ENCODE data around the gene TMEM132A.

Gene TMEM132A, protein sequence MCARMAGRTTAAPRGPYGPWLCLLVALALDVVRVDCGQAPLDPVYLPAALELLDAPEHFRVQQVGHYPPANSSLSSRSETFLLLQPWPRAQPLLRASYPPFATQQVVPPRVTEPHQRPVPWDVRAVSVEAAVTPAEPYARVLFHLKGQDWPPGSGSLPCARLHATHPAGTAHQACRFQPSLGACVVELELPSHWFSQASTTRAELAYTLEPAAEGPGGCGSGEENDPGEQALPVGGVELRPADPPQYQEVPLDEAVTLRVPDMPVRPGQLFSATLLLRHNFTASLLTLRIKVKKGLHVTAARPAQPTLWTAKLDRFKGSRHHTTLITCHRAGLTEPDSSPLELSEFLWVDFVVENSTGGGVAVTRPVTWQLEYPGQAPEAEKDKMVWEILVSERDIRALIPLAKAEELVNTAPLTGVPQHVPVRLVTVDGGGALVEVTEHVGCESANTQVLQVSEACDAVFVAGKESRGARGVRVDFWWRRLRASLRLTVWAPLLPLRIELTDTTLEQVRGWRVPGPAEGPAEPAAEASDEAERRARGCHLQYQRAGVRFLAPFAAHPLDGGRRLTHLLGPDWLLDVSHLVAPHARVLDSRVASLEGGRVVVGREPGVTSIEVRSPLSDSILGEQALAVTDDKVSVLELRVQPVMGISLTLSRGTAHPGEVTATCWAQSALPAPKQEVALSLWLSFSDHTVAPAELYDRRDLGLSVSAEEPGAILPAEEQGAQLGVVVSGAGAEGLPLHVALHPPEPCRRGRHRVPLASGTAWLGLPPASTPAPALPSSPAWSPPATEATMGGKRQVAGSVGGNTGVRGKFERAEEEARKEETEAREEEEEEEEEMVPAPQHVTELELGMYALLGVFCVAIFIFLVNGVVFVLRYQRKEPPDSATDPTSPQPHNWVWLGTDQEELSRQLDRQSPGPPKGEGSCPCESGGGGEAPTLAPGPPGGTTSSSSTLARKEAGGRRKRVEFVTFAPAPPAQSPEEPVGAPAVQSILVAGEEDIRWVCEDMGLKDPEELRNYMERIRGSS

DNA sequence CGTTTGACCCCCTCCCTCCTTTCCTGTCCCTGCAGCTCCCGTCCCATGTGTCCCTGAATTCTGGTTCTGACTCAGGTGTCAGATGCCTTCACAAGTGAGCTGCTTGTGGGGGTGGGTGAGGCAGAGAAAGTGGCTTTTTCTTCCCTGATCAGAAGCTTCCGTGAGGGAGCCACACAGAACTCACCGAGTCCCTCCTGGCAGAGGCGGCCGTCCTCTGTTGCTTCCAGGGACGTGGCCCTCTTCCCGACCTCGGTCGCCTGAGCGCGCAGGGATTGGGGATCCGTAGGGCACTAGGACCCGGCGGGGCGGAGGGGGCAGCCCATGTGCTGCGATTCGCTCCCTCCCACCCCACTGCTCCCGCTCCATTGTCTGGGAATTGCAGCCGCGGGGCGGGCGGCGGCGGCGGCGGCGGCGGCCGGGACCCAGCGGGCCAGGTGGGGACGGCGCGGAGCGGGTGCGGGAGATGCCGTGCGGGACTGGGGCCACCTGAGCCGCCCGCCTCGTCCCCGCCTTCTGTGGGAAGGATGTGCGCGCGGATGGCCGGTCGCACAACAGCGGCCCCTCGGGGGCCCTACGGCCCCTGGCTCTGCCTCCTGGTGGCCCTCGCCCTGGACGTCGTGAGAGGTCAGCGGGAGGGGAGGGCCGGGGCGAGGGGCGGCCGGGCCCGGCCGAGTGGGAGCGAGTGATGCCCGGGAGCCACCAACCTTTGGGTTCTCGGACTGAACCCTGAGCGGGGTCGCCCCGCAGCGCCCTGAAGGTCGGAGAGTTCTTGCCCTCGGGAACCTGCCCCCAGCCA lies at the start of gene TMEM132A:
Gene TMEM132A (plus strand): TSS at position 351 of the 796 bp plus-strand sequence. CDS start 174 bp downstream, at position 525.
- peak; percentile 46 for DNase-seq

GRCh38 chr11:60875366-60876167 lies 48.7 kb upstream of the TMEM132A start:
- no peak for DNase-seq

DNA sequence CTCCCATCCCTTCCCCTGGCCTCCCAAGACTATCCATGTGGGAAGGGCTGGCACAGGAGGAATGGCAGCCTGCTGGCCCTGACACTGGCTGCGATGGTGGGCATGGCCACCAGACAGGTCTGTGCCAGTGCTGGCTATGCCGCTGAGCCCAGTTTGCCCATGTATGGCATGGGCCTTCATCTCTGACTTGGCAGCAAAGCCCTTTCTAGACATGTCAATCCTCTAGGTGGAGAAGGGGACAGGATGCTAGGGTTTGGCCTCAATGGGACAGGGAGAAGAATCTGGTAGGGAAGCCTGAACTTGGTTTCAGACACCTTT lies 48.1 kb upstream of the TMEM132A start:
- no peak for DNase-seq

DNA sequence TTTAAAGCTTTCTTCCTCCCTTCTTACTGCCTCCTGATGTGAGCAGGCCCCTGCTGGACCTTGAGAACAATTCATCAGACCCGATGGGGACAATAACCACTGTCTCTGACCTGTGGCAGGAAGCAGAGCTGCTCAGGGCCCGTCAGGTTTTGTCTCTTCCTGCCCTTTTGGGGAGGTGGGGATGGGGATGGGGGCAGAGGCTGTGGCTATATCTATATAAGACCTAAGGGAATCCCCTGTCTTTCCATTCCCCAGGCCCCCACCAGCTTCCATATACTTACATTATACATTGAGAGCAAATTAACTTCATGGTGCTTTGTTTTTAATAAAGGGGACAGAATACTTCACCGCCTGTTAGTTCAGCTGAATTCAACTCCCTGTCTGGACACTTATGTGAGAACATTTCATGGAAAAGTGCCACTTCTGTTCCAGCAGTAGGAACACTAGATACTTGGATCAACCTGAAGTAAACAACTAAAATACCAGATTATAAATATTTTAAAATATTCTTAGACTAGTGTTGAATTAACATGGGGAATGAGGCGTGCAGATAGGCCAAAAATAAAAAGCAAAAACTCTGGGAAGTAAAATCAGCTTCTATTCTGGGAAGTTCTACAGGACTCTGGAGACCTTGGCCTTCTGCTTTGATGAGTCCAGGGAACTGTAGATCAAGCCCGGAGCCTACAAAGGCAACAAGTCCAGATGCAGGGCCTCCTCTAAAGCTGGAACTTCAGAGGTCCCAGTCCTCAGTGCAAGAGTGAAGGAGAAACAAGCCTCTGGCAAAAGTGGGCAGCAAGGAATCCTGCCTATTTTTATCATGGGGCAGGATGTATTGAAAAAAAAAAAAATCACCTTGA lies 45.8 kb upstream of the TMEM132A start:
- no peak for DNase-seq

DNA sequence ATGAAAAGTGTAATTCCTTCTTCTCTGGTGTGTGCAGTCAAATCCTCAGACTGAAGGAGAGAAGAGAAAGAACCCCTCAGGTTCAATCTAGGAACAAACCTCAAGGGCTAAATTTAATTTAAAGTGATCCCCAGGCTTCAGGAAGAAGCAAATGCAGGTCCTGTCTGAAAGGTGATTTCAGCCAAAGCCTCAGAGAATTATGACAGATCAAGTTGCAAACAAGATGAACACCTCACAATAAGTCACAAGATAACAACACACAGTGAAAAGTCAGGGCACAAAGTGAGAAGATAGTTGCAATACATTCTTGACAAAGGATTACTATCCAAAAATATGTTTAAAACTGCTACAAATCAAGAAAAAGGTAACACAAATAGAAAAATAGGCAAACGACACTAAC lies 45.2 kb upstream of the TMEM132A start:
- DNase-seq = no peak

DNA sequence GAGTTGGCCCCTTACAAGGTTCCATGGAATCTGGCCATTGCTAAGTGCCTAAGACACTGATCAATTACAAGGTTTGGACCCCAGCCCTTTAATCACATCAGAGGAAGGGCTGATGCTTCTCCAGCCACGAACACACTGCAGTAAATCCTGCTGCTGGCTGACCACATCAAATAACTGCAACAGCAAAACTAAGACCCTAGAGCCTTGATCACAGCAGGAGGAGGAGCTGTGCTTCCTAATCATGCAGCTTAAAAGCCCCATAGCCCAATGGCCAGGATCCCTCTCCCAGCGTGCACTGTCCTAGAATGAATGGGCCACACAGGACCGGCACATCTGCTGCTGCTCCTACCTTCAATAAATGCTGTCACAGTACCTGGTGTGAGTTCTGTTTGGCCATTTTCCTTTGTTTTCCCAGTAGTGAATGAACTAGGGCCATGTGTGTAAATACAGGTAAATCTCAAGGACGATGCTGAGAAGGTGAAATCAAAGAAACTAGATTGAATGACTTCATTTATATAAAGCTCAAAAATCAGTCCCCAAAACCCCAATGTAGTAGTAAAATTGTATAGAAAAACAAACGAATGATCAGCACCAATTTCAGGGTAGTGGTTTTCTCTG lies 44.2 kb upstream of the TMEM132A start:
- no peak for DNase-seq

GRCh38 chr11:60880643-60881282 lies 43.5 kb upstream of the TMEM132A start:
- no peak for DNase-seq

GRCh38 chr11:60887556-60887955 lies 36.7 kb upstream of the TMEM132A start:
- peak; percentile 84 for DNase-seq

DNA sequence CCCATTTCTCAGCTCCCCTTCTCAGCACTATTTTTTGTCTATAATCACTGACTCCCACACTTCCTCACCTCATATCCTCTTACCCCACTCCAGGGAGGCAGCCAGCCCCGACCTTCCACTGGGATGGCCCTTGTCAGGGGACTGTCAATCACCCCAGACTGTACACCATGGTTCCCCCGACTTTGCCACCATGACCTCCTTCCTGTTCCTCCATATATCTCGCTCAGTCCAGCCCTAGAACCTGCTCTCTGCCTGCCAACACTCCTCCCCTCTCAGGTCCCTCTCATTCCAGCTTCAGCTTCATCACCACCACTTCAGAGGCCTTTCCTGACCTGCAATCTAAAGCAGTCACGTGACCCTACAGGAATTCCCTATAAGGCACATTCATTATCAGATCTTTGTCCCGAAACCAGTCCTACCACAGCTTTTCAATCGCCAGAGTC lies 34.4 kb upstream of the TMEM132A start:
- no peak for DNase-seq

GRCh38 chr11:60890696-60891095 lies 33.6 kb upstream of the TMEM132A start:
- no peak for DNase-seq

DNA sequence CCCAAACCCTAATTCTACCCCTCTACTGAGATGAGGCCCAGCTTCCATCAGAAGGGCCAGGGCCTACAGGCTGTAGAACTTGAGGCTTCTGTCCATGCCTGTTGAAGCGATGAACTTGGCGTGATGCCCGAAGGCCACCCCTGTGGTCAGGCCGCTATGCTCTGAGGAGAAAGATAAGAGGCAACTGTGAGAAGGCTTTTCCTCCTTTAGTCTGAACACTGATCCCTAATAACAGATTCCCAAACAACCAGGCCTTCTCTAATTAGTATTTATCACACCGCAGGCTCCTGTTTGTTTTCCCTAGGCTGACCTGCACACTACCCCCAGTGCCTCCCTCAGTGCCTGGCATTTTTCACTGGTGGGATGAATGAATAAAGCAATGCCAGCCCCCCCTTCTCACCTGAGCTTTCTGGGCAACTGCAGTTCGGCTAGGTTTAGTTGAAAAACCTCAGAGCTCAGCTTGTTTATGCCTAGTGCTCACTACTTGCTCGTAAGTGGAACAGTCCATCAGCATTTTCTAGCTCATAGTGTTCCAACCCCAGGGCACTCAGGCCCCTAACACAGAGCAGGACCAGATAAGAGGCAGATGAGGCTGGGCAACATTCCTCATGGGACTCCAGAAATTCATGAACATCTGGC lies 33.0 kb upstream of the TMEM132A start:
- no peak for DNase-seq

DNA sequence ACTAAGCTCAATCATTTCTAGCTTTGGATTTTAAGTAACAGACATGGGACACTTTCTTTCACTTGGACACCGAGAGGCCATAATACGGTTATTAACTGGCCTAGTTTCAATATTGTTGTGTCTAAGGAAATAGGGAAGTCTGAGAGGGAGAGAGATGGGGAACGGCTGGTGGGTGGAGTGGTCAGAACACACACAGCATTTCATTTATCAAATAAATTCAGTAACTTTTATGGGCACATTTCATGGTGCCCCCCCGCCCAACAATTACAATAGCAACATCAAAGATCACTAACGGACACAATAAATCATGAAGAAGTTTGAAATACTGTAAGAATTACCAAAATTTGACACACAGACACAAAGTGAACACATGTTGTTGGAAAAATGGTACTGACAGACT lies 28.6 kb upstream of the TMEM132A start:
- DNase-seq = no peak

DNA sequence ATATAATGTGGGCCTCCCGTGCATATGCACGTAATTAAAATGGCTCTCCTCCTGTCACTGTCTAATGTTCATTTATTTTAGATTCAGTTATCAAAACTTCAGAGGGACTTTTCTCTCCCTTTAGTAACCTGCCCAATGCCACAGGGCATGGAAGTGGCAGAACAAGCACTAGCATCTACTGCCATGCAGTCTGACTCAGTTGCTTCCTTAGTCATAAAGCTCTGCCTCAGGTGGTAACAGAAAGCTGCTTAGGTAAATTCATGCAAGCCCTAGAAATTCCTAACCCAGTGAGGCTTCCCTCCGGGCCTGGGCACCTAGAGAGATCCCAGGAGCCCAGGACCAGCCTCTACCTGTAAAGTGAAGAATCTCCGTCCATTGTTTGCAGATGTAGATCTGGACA lies 26.8 kb upstream of the TMEM132A start:
- no peak for DNase-seq

DNA sequence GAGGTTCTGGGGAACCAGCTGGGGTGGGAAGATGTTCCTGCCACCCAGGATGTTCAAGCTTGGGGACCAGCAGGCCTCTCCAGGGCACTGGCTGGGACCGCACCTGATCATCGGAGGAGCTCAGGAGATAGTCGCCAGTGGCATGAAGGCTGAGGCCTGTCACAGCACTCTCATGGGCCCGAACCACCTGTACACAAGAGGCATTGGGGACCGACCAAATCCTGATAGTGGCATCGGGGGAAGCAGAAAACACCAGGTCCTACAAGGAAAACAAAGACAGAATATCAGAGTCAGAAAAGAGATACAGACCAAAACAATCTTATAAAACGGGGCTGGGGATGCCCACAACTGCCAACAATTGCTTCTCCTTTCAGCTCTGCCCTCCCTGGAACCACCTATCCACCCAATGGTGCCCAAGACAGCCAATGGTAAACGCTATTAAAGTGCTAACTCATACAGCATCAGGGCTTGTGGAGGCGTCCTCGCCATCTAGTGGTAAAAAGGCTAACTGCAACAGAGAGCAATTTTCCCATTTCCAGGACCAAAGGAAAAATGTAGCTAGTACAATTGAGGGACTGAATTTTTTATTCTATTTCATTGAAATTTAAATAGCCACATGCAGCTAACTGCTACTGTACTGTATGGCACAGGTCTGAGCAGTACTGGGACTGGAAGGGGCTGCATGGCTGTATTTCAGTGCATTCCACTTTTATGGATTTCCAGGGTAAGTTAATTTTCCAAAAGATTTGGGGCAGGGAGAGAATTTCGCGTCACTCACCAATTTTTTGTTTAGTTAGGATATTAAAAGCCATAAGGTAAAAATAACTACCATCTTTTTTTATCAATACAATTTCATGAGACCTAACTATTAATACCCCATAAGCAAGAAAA lies 25.0 kb upstream of the TMEM132A start:
- peak; percentile 69 for DNase-seq

DNA sequence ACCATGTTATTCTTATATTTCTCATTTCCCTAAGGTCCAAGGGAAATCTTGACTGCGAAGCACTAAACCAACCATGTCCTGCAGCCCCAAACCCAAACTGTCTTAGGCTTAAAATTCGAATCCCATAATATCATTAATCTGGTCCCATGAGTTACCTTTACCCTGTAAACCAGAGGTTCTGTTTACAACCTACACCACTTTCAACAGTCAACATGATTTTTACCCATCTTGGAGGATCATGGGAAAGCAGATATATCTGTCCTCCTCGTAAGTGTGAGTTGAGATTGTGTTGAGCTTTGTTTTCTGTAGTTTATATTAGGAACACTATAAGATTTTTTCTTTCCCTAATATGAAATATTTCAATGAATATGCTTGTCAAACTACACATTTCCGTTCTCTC lies 24.3 kb upstream of the TMEM132A start:
- DNase-seq = no peak

DNA sequence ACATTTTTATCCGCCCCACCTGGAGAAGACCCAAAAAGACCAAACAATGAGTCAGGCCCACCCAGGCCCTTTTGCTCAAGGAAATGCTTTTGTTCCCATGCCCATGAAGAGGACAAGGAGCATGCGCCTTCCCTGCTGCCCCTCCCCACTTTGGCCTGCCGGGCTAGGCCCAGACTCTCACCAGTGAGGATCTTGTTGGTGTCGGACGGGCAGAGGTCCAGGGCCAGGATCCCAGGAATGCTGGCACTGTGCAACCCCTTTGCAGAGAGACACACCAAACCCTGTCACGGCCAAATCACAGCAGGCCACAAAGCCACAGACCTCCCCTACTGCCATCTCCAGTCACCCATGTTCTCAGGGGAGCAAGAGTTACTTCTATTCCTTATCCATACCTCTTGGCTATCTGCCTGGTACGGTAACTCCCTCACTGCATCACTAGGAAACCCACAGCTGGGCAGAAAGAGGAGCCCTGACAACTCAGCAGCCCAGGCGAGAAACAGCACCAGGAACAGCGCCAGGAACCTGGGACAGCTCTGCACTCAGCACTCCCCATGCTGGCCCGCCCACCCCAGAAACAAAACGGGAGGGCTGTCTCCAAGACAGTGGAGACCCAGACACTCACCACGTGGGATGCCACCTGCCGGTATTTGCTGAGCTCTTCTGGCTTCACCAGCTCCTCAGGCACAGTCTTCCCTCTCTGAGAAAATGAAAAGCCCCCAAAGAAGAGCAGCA lies 23.4 kb upstream of the TMEM132A start:
- no peak for DNase-seq

- peak; percentile 11 for DNase-seq
Observed at GRCh38 chr11:60902625-60903024, 21.6 kb upstream of the TMEM132A start.

DNA sequence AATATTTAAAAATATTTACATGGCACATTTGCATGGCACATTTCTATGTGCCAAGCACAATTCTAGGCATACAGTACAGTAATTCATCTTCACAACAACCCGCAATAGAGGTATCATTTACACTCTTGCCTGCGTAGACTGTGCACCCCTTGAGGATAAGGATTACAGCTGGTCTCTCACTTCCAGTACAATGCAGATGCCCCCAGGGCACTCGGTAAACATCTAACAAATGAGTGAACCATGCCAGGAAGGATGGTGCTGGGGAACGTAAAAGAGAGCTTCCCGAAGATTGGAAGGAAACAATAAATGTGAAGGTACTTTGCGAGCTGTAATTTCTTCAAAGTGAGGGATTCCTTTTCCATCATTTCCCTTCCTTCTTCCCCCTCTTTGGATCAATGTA lies 19.2 kb upstream of the TMEM132A start:
- no peak for DNase-seq
